NOMO-1 treated with DMSO at 0.1 percent for 48 hours (cell line): ENCODE data around the gene SH3PXD2A.
"Not testable (repeated sequence)": the region's sequence is repeated elsewhere in the genome, so short reads cannot be mapped to it uniquely, and the experiment has no call there.

Experiments used
- DNase-seq: peaks from one replicate; lab custom pipeline; 2025; ENCODE audit not compliant: unreplicated experiment; lab: John Stamatoyannopoulos, UW

Gene SH3PXD2A

GRCh38 chr10:103653581-103654037 lies 201.8 kb downstream of the SH3PXD2A start:
- no peak for DNase-seq

GRCh38 chr10:103652599-103653281 lies 202.6 kb downstream of the SH3PXD2A start:
- DNase-seq: no peak

GRCh38 chr10:103651783-103652476 lies 203.4 kb downstream of the SH3PXD2A start:
- no peak for DNase-seq

GRCh38 chr10:103651333-103651732 lies 204.0 kb downstream of the SH3PXD2A start:
- no peak for DNase-seq

- DNase-seq: no peak
Measured at GRCh38 chr10:103649654-103650423, 205.5 kb downstream of the SH3PXD2A start.

- no peak for DNase-seq
Measured at GRCh38 chr10:103648636-103649532, 206.5 kb downstream of the SH3PXD2A start.

GRCh38 chr10:103648251-103648635 lies 207.1 kb downstream of the SH3PXD2A start:
- no peak for DNase-seq

- no peak for DNase-seq
Measured at GRCh38 chr10:103646304-103646703, 209.1 kb downstream of the SH3PXD2A start.

- DNase-seq: peak; percentile 93
Measured at GRCh38 chr10:103645141-103646054, 210.0 kb downstream of the SH3PXD2A start.

GRCh38 chr10:103643381-103643780 lies 212.0 kb downstream of the SH3PXD2A start:
- no peak for DNase-seq

GRCh38 chr10:103641326-103641725 lies 214.1 kb downstream of the SH3PXD2A start:
- DNase-seq: no peak

GRCh38 chr10:103640436-103641181 lies 214.8 kb downstream of the SH3PXD2A start:
- no peak for DNase-seq

- no peak for DNase-seq
Measured at GRCh38 chr10:103638948-103639347, 216.4 kb downstream of the SH3PXD2A start.

GRCh38 chr10:103637927-103638557 lies 217.3 kb downstream of the SH3PXD2A start:
- no peak for DNase-seq

- no peak for DNase-seq
Measured at GRCh38 chr10:103637011-103637410, 218.4 kb downstream of the SH3PXD2A start.

- no peak for DNase-seq
Measured at GRCh38 chr10:103636492-103636891, 218.9 kb downstream of the SH3PXD2A start.

- DNase-seq: no peak
Measured at GRCh38 chr10:103635580-103635979, 219.8 kb downstream of the SH3PXD2A start.

GRCh38 chr10:103633846-103634245 lies 221.5 kb downstream of the SH3PXD2A start:
- no peak for DNase-seq

GRCh38 chr10:103632871-103633270 lies 222.5 kb downstream of the SH3PXD2A start:
- not testable (repeated sequence) for DNase-seq
